H1 (cell line): ENCODE results near the gene NPC2. TPM values are rescaled to one million over a fixed set of nuclear protein-coding genes. Genes with fewer than 3 reads are reported as not detected.

Source experiments
- CTCF ChIA-PET: fragments of 300-600 bp; sonication (Branson Sonifier 250); formaldehyde crosslinking; loops from one replicate; lab custom pipeline; 2021; ENCODE audit not compliant: partially characterized antibody; lab: Charles Lee
- POLR2A ChIA-PET: fragments of 300-600 bp; sonication (Branson Sonifier 250); formaldehyde crosslinking; loops from one replicate; lab custom pipeline; 2021; ENCODE audit warnings: inconsistent platforms; ENCODE audit not compliant: partially characterized antibody; lab: Charles Lee
- DNase-seq, 2 experiments: peaks; one replicate each; pipeline versions ENCODE4 v3.0.0 to v3.0.0-alpha.2; 2010 to 2022; ENCODE audit warnings: low spot score in 2 of 2, low read depth in 1 of 2, mixed read lengths in 1 of 2
- FAIRE-seq: peaks from 2 replicates; lab custom pipeline; 2011; peaks lifted over from hg19 to GRCh38; lab: Jason Lieb, UNC
- H2AFZ ChIP-seq: 2 replicates; pipeline ENCODE4 v1.8.1; 2012; ENCODE audit warnings: low read length, inconsistent platforms
- H2AK5ac ChIP-seq: 2 replicates; pipeline ENCODE4 v1.6.1; 2013; ENCODE audit warnings: low read depth, low read length
- H2BK120ac ChIP-seq: replicated peaks from 2 replicates; pipeline ENCODE3; 2013; ENCODE audit warnings: low read depth, low read length, inconsistent platforms
- H2BK12ac ChIP-seq: 2 replicates; pipeline ENCODE4 v1.6.1; 2013; ENCODE audit warnings: low read depth, low read length
- H2BK15ac ChIP-seq: 2 replicates; pipeline ENCODE4 v1.6.1; 2013; ENCODE audit warnings: low read length
- H2BK20ac ChIP-seq: 2 replicates; pipeline ENCODE4 v1.6.1; 2013; ENCODE audit warnings: low read length
- H2BK5ac ChIP-seq: 2 replicates; pipeline ENCODE4 v1.6.1; 2013; ENCODE audit warnings: low read depth, low read length
- H3K14ac ChIP-seq: 2 replicates; pipeline ENCODE4 v1.6.1; 2013; ENCODE audit warnings: inconsistent platforms; ENCODE audit not compliant: insufficient read length
- H3K18ac ChIP-seq: 2 replicates; pipeline ENCODE4 v1.6.1; 2013; ENCODE audit warnings: low read length; ENCODE audit errors: extremely low read depth
- H3K23ac ChIP-seq: 2 replicates; pipeline ENCODE4 v1.6.1; 2013; ENCODE audit warnings: inconsistent platforms; ENCODE audit not compliant: insufficient read length
- H3K23me2 ChIP-seq: 2 replicates; pipeline ENCODE4 v1.6.1; 2013; ENCODE audit warnings: low read depth, low read length
- H3K27ac ChIP-seq: 2 replicates; pipeline ENCODE4 v1.6.1; 2011; ENCODE audit warnings: low read depth, low read length, inconsistent platforms
- H3K27me3 ChIP-seq, 4 experiments: replicated peaks in 1 of 4; 1 replicate in 1 of 4; 2 replicates in 3 of 4; pipeline versions ENCODE4 v1.6.1 to v1.8.1; 2011 to 2013; ENCODE audit warnings: low read length in 3 of 4, mild to moderate bottlenecking in 3 of 4, inconsistent platforms in 2 of 4, mixed read lengths in 2 of 4, moderate library complexity in 1 of 4; ENCODE audit not compliant: control insufficient read depth in 3 of 4, insufficient read depth in 3 of 4; ENCODE audit errors: extremely low read depth in 1 of 4
- H3K36me3 ChIP-seq, 4 experiments: 2 replicates each; pipeline versions ENCODE4 v1.6.1 to v1.8.1; 2011 to 2013; ENCODE audit warnings: mild to moderate bottlenecking in 4 of 4, low read length in 3 of 4, moderate library complexity in 2 of 4, control low read depth in 1 of 4, inconsistent platforms in 1 of 4; ENCODE audit not compliant: insufficient read depth in 4 of 4, control insufficient read depth in 2 of 4
- H3K4ac ChIP-seq: replicated peaks from 2 replicates; pipeline ENCODE3; 2013; ENCODE audit warnings: low read length, low read depth, mixed read lengths, inconsistent platforms; ENCODE audit not compliant: insufficient read length
- H3K4me1 ChIP-seq, 4 experiments: replicated peaks in 1 of 4; 1 replicate in 1 of 4; 2 replicates in 3 of 4; pipeline versions ENCODE4 v1.6.1 to v1.8.1; 2011 to 2013; ENCODE audit warnings: low read length in 3 of 4, inconsistent platforms in 2 of 4, mixed read lengths in 1 of 4; ENCODE audit not compliant: insufficient read depth in 4 of 4, control insufficient read depth in 3 of 4
- H3K4me2 ChIP-seq, 2 experiments: 2 replicates each; pipeline versions ENCODE4 v1.6.1 to v1.8.1; 2011 to 2013; ENCODE audit warnings: low read depth in 2 of 2, low read length in 2 of 2, control low read depth in 1 of 2, inconsistent platforms in 1 of 2, mild to moderate bottlenecking in 1 of 2; ENCODE audit not compliant: insufficient read depth in 1 of 2
- H3K4me3 ChIP-seq, 4 experiments: fragments of 200-600, 300-600 bp in 1 of 4; sonication (generic), shearing (Covaris generic), sonication (Bioruptor Twin) in 1 of 4; 2 replicates each; pipeline versions ENCODE4 v1.5.1 to v1.8.1; 2011 to 2016; ENCODE audit warnings: low read length in 4 of 4, low read depth in 3 of 4, control low read depth in 2 of 4, inconsistent platforms in 2 of 4, mild to moderate bottlenecking in 2 of 4, mixed read lengths in 1 of 4, moderate library complexity in 1 of 4; ENCODE audit not compliant: insufficient read depth in 2 of 4; ENCODE audit errors: extremely low read depth in 1 of 4
- H3K56ac ChIP-seq: replicated peaks from 2 replicates; pipeline ENCODE3; 2013; ENCODE audit warnings: low read depth, mild to moderate bottlenecking, mixed read lengths, low read length, inconsistent platforms; ENCODE audit not compliant: insufficient read length
- H3K79me1 ChIP-seq: 2 replicates; pipeline ENCODE4 v1.6.1; 2013; ENCODE audit warnings: low read depth, low read length, control low read depth
- H3K79me2 ChIP-seq, 2 experiments: 2 replicates each; pipeline versions ENCODE4 v1.6.1 to v1.8.1; 2012 to 2013; ENCODE audit warnings: low read length in 2 of 2, mild to moderate bottlenecking in 2 of 2, inconsistent platforms in 1 of 2; ENCODE audit not compliant: insufficient read depth in 2 of 2, control insufficient read depth in 1 of 2
- H3K9ac ChIP-seq, 4 experiments: replicated peaks in 1 of 4; 1 replicate in 1 of 4; 2 replicates in 3 of 4; pipeline versions ENCODE4 v1.6.1 to v1.8.1; 2011 to 2013; ENCODE audit warnings: low read depth in 3 of 4, low read length in 3 of 4, control low read depth in 2 of 4, mild to moderate bottlenecking in 2 of 4, moderate library complexity in 2 of 4, inconsistent platforms in 1 of 4; ENCODE audit errors: extremely low read depth in 1 of 4
- H3K9me3 ChIP-seq, 2 experiments: 2 replicates each; pipeline versions ENCODE4 v1.6.1 to v1.8.1; 2012 to 2013; ENCODE audit warnings: mild to moderate bottlenecking in 2 of 2, moderate library complexity in 2 of 2, control low read depth in 1 of 2, inconsistent platforms in 1 of 2, low read depth in 1 of 2, low read length in 1 of 2, mixed read lengths in 1 of 2; ENCODE audit not compliant: insufficient read depth in 2 of 2
- H4K20me1 ChIP-seq, 2 experiments: replicated peaks in 1 of 2; 2 replicates each; pipeline versions ENCODE3 to v1.8.1; 2011 to 2013; ENCODE audit warnings: inconsistent platforms in 2 of 2, low read length in 2 of 2, mild to moderate bottlenecking in 1 of 2; ENCODE audit not compliant: insufficient read depth in 2 of 2, control insufficient read depth in 1 of 2
- H4K5ac ChIP-seq: 2 replicates; pipeline ENCODE4 v1.6.1; 2013; ENCODE audit warnings: low read length, low read depth, mixed read lengths, inconsistent platforms; ENCODE audit not compliant: insufficient read length
- H4K8ac ChIP-seq: 2 replicates; pipeline ENCODE4 v1.8.0; 2013; ENCODE audit warnings: mild to moderate bottlenecking, moderate library complexity, low read length, inconsistent platforms; ENCODE audit not compliant: insufficient read depth; ENCODE audit errors: extremely low read depth
- H4K91ac ChIP-seq: replicated peaks from 2 replicates; pipeline ENCODE3; 2013; ENCODE audit warnings: low read length, mixed read lengths, inconsistent platforms; ENCODE audit not compliant: insufficient read length
- CHD2 ChIP-seq: IDR thresholded peaks from 2 replicates; pipeline ENCODE4 v1.6.1; 2012; ENCODE audit warnings: low read length, improper control_type of control experiment
- GABPA ChIP-seq: IDR thresholded peaks from 2 replicates; pipeline ENCODE4 v1.6.1; 2011; ENCODE audit warnings: mild to moderate bottlenecking, low read length, moderate library complexity, borderline replicate concordance; ENCODE audit not compliant: insufficient read depth
- HDAC2 ChIP-seq, 2 experiments: fragments of 300-600 bp in 1 of 2; sonication (generic) in 1 of 2; IDR thresholded peaks; 2 replicates each; pipeline ENCODE4 v1.6.1; 2011 to 2012; ENCODE audit warnings: low read depth in 2 of 2, low read length in 2 of 2, mild to moderate bottlenecking in 2 of 2, moderate library complexity in 2 of 2, borderline replicate concordance in 1 of 2, inconsistent platforms in 1 of 2
- KDM4A ChIP-seq: IDR thresholded peaks from one replicate; pipeline ENCODE4 v1.7.1; 2012; ENCODE audit warnings: low read depth, mild to moderate bottlenecking, moderate library complexity, low read length, inconsistent platforms; ENCODE audit not compliant: severe bottlenecking
- RAD21 ChIP-seq, 2 experiments: IDR thresholded peaks in 1 of 2; conservative IDR thresholded peaks in 1 of 2; 2 replicates each; pipeline ENCODE4 v1.6.1; 2011; ENCODE audit warnings: low read depth in 2 of 2, low read length in 2 of 2, improper control_type of control experiment in 1 of 2, inconsistent platforms in 1 of 2, mild to moderate bottlenecking in 1 of 2, moderate library complexity in 1 of 2
- RBBP5 ChIP-seq: IDR thresholded peaks from 2 replicates; pipeline ENCODE4 v1.7.1; 2012; ENCODE audit warnings: low read depth, mild to moderate bottlenecking, inconsistent platforms, low read length, moderate library complexity, borderline replicate concordance
- RNF2 ChIP-seq: fragments of 200-900, 300-1000 bp; sonication (generic); IDR thresholded peaks from 2 replicates; pipeline ENCODE4 v1.7.1; 2016; ENCODE audit warnings: borderline replicate concordance, low read depth, mild to moderate bottlenecking, antibody characterized with exemption, low read length; ENCODE audit not compliant: poor library complexity, severe bottlenecking; ENCODE audit errors: missing control alignments
- RXRA ChIP-seq: IDR thresholded peaks from 2 replicates; pipeline ENCODE4 v1.6.1; 2011; ENCODE audit warnings: low read depth, mild to moderate bottlenecking, low read length, moderate library complexity; ENCODE audit not compliant: insufficient read depth
- TAF7 ChIP-seq: optimal IDR thresholded peaks from 2 replicates; pipeline ENCODE3; 2011; ENCODE audit warnings: low read depth, mild to moderate bottlenecking, inconsistent platforms, low read length, moderate library complexity, borderline replicate concordance
- WGBS, 2 experiments: shearing (Covaris generic) in 1 of 2; methylation state at CpG; one replicate each; pipeline versions ENCODE4 v1.1.6 to v1.1.7; 2013 to 2015; ENCODE audit warnings: low lambda C conversion rate in 2 of 2, mixed read lengths in 2 of 2, inconsistent platforms in 1 of 2, low coverage in 1 of 2, missing lambda C conversion rate in 1 of 2; ENCODE audit not compliant: insufficient replicate concordance in 2 of 2, insufficient coverage in 1 of 2, insufficient read length in 1 of 2; ENCODE audit errors: extremely low coverage in 1 of 2, missing lambda C conversion rate in 1 of 2; 5-methylcytosine and 5-hydroxymethylcytosine counted together
- polyA plus RNA-seq, 7 experiments: library from polyadenylated mRNA; depleted of rRNA in 3 of 7; stranded (reverse) in 5 of 7; unstranded in 2 of 7; fragments of >200 nt in 5 of 7; fragments of 200-250 nt in 2 of 7; gene quantifications; 1 replicate in 5 of 7; 2 replicates in 1 of 7; 4 replicates in 1 of 7; pipeline versions ENCODE4 v1.2.1 to v1.2.3, GENCODE V29; 2011 to 2013; ENCODE audit warnings: missing spikeins in 2 of 7, mixed read lengths in 2 of 7
- total RNA-seq: library from RNA; stranded (reverse); fragmentation: NEBNext Ultra II Directional; extraction: Animal tissue kit (Norgen Biotek cat#: 25700); gene quantifications from 2 replicates; pipeline ENCODE4 v1.2.1, GENCODE V29; 2021
- TF ChIP-seq, protein P1 (sequence below): IDR thresholded peaks from 2 replicates; pipeline ENCODE4 v1.6.1; 2011; ENCODE audit warnings: low read depth, mild to moderate bottlenecking, low read length; ENCODE audit not compliant: insufficient read depth
- TF ChIP-seq, protein P2 (sequence below): IDR thresholded peaks from 2 replicates; pipeline ENCODE4 v1.6.1; 2012; ENCODE audit warnings: inconsistent platforms

The NPC2 gene
- total and polyA plus RNA-seq, 2 of the 8 experiments (the other 6 are each of a cell fraction or from before 2014, with no cell fraction given): 178 to 258 TPM

DNA sequence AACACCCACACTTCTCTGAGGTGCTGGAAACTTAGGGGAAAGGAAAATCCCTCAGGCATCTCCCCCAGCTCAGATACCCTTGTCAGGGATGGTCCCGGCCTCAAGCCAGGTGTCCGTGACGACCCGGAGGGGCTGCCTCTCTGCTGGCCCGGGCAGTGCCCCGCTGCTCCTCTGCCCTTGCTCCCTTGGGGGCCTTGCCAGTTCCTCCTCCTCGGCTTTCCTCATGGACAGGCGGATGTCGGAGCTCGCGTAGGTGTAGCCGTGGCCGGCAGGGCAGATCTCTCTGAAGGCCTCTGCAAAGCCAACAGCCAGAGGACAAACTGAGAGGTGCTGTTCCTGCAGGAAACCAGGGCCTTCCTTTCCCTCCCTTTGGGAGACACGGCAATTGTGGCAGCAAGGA is 35.3 kb upstream of the NPC2 start:
- no peaks in the 10 kb centered on the region for H3K36me3 ChIP-seq
- no peak overlapping the region for H3K4me2 ChIP-seq
- H4K20me1 ChIP-seq: no peaks in the 10 kb centered on the region
- 100% methylated on average over 8 of the region's 14 CpGs; no CpG with 5 or more reads in 1 of the 2 experiments for WGBS, 2 experiments
- H2AK5ac ChIP-seq: no peak overlapping the region
- no peak overlapping the region for H3K4me3 ChIP-seq
- H2AFZ ChIP-seq: no peak overlapping the region
- no peak for FAIRE-seq
- no peak overlapping the region for H3K9ac ChIP-seq
- no peak overlapping the region for H3K4ac ChIP-seq
- no peak overlapping the region for H3K23ac ChIP-seq
- no peak overlapping the region for H3K18ac ChIP-seq
- CTCF ChIA-PET: interaction anchor here (1.0 to 8.3 kb wide), 8 partner anchors 11 to 82 kb away, joined by 4 to 61 read pairs (median 15); no protein-coding TSS in a partner anchor
- no peak overlapping the region for H2BK12ac ChIP-seq
- DNase-seq: peak in 1 of 2 experiments; percentile 40
- H2BK20ac ChIP-seq: no peak overlapping the region
- H4K91ac ChIP-seq: no peak overlapping the region
- no peak overlapping the region for H2BK120ac ChIP-seq
- peaks cover 0 to 6% (median 3%) of the 10 kb centered on the region in 4 experiments; a peak in 3 of 7 replicates for H3K4me1 ChIP-seq
- H3K27ac ChIP-seq: no peak overlapping the region
- no peak overlapping the region for H3K14ac ChIP-seq
- no peak overlapping the region for H3K56ac ChIP-seq
- POLR2A ChIA-PET: no interaction called here
- H3K79me2 ChIP-seq: no peaks in the 10 kb centered on the region
- H2BK15ac ChIP-seq: no peak overlapping the region
- H3K9me3 ChIP-seq: no peaks in the 10 kb centered on the region
- no peaks in the 10 kb centered on the region for H3K23me2 ChIP-seq
- H4K8ac ChIP-seq: no peak overlapping the region
- H3K27me3 ChIP-seq: no peaks in the 10 kb centered on the region
- H3K79me1 ChIP-seq: no peaks in the 10 kb centered on the region
- no peak overlapping the region for H2BK5ac ChIP-seq
- H4K5ac ChIP-seq: no peak overlapping the region
- TF ChIP-seq RAD21 (IDR thresholded peaks at IDR 0.05 in 1 of 2, conservative IDR thresholded peaks at IDR 0.05 in 1 of 2; ENCODE audit: low read depth in 2 of 2, low read length in 2 of 2) (no peak), KDM4A (no peak), RXRA (no peak), CHD2 (no peak), HDAC2 (IDR thresholded peaks at IDR 0.05; ENCODE audit: borderline replicate concordance in 1 of 2, low read depth in 2 of 2, low read length in 2 of 2) (no peak), RNF2 (no peak), TAF7 (no peak), GABPA (no peak), RBBP5 (no peak)
- TF ChIP-seq, protein P1, sequence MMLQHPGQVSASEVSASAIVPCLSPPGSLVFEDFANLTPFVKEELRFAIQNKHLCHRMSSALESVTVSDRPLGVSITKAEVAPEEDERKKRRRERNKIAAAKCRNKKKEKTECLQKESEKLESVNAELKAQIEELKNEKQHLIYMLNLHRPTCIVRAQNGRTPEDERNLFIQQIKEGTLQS: no peak
- TF ChIP-seq, protein P2, sequence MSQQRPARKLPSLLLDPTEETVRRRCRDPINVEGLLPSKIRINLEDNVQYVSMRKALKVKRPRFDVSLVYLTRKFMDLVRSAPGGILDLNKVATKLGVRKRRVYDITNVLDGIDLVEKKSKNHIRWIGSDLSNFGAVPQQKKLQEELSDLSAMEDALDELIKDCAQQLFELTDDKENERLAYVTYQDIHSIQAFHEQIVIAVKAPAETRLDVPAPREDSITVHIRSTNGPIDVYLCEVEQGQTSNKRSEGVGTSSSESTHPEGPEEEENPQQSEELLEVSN: no peak
